Fibroblast of peridontal ligament (primary cell): Measurements from ENCODE around the gene MAP3K3.
A peak's percentile ranks its signal among the peaks of the same experiment; 100 is the strongest.

Experiments used
- DNase-seq: peaks from one replicate; pipeline ENCODE4 v3.0.0-alpha.2; 2010; ENCODE audit errors: extremely low read depth

MAP3K3 gene

DNA sequence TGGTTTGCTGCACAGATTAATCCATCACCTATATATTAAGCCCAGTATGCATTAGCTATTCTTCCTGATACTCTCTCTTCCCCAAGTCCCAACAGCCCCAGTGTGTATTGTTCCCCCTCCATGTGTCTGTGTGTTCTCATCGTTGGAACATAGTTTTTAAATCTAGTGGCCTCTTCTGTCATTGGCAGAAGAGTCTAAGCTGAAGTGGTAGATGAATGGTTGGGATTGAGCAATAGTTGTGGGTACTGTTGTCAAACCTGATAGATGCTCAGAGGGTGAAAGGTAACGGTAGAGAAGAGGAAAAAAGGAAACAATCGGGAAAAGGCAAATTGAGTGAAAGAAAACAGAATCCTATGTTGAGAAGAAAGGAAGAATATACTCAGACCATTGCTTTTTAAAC lies 29.9 kb downstream of the MAP3K3 start:
- DNase-seq, result no peak

DNA sequence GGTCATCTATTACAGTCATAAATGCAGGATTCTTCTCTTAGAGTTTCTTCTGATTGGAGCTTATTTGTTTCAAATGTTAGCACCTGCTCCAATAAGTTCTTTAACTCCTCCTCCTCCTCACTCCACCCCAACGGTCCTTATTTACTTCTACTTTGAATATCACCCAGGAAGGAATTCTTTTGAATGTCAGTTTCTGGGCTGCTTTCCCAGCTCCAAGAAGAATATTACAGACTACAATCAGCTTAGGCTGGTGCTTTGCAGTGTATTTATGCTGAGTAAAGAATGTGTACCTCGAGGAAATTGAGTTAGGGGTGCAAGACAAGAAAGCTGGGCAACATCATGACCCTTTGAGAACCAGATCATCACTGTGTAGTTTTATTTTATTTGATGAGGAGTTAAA lies 30.8 kb downstream of the MAP3K3 start:
- no peak for DNase-seq

DNA sequence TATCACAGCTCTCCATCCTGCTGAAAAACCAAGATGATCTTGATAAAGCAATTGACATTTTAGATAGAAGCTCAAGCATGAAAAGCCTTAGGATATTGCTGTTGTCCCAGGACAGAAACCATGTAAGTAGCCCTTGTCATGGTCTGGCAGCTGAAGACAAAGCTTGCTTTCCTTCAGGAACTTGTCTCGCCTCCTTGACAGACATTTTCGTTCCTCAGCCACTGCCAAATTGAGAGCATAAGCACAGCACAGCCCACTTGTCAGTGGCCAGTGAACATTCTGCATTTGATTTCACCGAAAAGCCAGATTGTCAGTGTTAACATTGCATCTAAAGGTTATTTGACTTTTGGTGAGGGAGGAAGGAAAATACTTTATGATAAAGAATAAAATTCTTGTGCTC lies 35.6 kb downstream of the MAP3K3 start:
- no peak for DNase-seq

DNA sequence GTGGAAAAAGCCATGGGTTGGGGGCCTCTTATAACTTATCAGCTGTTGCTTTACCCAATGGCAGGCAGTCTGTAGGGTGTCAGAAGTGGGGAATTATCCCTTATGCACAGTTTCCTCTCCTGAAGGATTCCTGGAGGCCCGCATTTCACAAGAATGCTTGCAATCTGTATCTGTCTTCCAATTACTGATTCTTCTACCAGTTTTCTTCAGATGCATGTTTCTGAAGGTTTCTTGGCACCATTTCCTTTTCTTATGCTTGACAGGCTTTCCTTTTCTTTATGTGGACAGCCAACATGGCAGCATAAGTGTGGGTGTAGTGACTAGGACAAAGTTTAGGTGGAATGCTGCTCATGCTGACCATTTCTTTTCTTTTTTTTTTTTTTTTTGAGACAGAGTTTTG lies 36.1 kb downstream of the MAP3K3 start:
- DNase-seq, result no peak

DNA sequence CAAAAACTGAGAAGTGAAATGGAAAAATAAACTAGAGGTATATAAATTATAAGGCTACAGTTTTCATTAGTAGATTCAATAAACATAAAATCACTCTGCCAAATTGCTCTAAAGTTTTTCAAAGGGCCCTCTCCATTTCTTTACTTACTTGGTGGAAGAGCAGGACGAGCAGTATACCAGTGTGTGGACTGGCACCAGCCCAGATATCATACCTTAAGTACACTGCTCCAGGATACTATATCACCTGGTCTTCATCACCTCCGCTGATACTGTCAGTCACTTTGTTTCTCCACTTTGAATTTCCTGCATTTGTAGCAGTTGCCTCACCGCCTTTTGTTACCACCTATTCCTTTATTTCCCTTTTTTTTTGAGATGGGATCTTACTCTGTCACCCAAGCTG lies 37.6 kb downstream of the MAP3K3 start:
- DNase-seq, result no peak

DNA sequence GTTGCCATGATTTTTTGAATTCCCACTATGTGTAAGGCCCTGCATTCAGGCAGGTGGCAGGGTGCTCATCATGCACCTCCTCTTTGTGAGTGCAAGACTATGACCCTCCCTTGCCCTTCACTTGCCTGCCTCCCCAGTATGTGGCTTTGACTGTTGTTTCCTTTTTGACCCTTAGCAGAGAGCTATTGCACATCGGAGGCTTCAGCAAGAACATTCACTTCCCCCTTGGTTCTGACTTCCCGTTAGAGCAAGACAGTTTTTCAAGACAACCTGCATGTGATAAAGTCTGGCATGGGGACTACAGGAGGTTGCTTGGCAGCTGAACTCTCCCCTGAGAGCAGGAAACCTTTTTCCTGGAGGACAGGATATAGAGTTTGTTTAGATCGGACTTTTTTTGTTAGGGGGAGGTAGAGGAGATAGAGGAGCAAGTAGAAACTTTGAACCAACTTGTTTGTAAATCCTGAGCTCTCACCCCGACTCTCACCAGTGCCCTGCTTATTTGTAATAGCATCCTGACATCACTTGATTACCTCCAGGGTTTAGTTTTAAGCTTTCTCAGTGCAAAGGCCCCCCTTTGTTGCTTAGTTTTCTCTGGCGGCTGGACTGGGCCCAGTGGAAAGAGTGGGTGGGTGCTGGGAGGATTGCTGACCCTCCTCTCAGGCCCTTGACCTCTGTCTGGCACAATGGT lies 43.5 kb downstream of the MAP3K3 start:
- no peak for DNase-seq

DNA sequence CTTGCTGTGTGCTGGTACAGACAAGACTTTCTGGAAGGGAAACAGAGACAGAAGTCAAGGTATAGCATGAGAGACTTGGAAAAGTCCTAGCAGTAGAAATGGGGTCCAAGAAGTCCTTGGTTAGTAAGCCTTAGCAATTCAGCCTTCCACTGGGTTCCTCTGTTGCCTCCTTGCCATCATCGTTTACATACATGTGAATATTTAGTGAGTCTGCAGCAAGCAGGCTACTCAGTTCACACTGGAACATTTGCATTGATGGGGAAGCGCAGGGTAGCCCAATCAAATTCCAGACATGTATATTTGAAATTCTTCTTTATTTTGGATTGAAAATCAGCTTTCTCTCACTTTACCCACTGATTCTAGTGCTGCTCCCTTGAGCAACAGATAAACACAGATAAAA lies 50.6 kb downstream of the MAP3K3 start:
- no peak for DNase-seq

DNA sequence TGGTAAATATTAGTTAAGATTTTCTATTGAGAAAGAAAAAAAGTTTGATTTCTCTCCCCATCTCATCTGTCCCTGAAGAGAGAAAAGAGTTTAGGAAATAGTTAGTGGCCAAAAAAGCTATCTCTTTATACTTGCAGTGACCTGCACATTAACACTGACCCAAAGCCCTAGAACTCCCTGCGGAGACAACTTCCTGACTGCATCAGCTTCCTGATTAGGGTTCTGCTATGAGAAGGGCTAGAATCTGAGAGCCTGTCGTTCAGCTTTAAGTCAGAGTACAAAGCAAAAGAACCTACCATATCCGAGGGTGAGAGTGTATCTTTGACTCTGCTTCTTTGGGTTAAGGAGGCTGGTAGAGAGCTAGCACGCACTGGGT lies 53.0 kb downstream of the MAP3K3 start:
- DNase-seq, result peak; percentile 17

DNA sequence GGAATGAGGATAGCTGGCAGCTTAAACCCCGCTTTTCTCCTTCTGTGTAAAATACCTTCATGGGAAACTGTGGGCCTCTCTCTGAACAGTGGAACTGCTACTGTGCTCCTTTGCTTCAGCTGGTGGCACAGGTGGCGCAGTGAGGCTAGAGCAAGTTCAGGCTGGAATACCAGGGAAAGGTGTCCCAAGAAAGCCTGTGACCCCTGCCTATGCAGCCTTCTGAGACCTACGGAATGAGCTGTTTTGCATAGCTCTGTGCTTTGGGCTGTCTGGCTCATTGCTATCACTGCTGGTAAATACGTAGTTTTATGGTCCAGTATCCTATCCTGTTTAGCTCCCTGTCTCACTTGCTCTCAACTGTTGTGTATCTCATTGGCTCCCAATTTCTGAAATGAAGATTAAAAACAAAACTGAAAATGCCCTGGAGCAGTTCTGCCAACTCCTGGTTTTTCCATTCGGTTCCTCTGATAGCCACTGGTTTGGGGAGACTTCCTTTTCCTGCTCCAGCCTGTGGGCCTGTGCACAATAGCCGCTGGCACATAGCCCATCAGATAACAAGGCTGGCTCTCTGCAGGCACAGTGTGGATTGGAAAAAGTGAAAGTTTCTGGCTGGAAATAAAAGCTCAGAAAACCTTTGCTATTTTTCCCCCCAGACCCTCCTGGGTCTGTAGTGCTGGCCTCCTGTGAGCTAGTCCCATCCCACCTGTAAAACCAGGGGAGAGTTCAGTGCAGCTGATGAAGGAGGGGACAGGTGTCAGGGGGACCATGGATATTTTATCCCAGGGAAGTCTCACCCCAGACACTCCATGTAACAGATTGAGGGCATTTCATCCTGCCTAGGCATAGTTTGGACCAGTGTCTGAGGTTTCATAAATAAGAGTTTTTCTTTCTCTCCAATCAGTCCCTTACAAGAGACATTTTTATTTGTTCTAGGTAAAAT lies 53.7 kb downstream of the MAP3K3 start:
- peak; percentile 81 for DNase-seq

DNA sequence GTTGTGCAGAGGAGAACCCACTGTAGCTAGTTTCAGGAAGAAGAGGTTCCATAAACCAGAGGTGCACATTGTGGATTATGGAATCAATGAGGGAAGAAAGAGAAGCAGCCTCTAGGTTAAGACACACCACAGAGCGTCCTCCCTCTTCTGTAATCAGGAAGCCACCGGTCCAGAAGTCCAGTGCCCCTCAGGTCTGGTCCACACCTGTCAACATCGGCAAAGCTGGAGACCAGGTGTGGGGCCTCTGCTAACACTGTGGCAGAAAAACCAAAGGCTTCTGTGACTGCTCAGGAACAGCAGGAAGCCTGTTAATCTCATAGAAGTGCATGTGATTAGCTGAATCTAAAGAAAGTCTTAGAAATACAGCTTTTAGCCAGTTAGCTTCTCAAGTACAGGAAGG lies 54.4 kb downstream of the MAP3K3 start:
- DNase-seq, result no peak

DNA sequence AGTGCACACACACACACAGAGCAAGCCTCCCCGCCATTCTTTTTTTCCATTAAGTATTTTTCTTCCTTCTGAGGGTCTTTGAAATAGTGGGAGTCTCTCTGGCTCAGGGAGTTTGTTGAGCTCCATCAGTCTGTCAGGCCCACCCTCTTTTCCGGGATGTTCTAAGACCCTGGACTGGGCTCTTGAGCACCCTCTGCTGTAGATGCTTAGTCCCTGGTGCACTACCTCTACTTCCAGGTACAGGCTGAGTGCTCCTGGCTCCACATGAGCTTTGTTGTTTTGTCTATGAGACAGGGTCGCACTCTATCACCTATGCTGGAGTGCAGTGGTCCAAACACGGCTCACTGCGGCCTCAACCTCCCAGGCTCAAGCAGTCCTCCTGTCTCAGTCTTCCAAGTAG lies 57.0 kb downstream of the MAP3K3 start:
- DNase-seq, result no peak

DNA sequence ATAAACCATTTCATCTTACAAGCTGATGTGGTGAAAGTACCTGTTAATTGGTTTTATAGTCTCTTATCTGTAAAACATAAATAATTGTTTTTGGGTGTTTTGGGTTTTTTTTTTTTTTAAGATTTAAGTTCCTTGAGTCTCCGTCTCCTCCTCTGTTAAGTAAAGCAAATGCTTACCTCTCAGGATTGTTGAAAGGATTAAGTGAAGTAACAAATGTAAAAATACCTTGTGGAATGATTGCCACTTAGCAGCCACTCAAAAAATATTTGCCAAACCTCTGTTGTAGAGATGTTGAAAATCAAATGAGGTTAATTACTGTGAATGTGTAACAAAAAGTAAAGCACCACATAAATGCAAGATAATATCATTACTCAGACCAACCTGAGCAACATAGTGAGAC lies 58.5 kb downstream of the MAP3K3 start:
- no peak for DNase-seq

DNA sequence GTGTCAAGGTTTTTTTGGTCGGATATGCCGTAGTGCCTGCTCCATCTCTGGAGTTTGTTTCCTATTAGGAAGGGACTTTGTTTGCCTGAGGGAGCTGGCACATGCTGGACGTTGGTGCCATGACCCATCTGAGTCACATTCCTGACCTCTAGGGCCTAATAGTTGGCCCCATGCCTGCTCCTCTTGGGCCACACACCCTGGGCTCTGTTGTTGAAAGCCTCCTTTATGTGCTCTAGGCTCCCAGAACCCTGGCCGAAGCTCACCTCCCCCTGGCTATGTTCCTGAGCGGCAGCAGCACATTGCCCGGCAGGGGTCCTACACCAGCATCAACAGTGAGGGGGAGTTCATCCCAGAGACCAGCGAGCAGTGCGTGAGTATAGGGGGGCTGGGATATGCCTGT lies 59.3 kb downstream of the MAP3K3 start:
- no peak for DNase-seq

DNA sequence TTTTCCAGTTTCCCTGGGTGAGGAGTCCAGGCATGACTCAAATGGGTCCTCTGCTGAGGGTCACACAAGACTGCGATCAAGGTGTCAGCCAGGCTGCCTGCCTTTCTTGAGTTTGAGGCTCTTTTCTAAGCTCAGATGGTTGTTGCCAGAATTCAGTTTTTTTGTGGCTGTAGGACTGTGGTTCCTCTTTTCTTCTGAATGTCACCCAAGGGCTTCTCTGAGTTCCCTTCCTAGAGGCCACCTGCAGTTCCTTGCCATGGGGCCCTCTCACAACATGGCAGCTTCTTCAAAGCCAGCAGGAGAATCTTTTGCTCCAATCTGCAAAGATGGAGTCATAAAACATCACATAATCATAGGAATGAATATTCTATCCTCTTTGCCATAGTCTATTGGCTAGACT lies 60.2 kb downstream of the MAP3K3 start:
- DNase-seq, result no peak

DNA sequence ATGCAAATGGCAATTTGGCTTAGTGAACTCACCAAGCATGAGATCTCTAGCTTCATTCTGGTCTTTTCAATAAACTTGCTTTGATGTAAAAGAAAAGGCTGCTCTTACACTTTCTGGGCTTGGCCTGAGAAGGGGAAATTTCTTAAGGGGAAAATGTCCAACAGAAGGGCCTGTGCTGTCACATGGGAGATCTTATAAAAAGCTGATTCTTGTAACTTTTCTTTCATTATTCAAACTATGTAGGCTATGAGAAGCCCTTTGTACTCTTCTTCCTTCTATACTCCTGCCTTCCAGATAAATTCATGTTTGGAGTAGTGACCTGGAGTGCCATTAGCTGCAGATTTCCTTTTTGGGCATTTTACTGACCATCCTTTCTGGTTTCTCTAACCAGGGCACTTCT lies 60.8 kb downstream of the MAP3K3 start:
- no peak for DNase-seq

DNA sequence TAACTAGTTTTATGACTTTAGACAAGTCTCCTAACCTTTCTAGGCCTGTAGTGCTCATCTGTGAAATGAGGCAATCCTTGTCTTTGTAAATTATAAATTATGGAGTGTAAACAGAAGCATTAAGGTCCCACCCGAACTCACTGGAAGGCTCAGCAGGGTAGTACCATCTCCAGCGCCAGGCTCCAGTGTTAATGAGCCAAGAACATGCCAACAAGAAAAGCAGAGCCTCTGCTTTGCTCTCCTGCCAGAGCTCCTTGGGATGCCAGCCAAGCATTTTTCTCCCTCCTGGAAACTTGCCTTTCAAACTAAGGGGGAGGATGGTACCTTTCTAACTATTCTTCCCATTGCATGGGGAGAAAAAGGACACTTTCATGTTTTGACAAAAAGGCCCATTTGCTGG lies 62.8 kb downstream of the MAP3K3 start:
- no peak for DNase-seq

DNA sequence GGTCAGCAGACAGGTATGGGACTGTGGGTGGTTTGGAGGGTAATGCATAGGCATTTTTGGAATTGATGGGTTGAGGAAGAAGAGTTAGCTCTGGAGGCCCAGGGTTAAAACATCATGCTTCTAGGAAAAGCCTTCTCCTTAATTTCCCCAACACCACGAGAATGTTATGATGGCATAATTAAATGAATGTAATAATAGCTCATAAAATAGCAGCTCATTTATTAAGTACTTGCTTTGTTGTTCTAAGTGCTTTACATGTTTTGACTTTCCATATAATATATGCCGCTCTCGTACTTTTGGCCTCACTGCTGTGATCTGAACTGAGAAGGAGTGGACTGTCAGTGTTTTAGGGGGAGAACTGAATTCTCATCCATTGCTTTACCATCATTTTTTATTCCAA lies 63.4 kb downstream of the MAP3K3 start:
- DNase-seq, result no peak

DNA sequence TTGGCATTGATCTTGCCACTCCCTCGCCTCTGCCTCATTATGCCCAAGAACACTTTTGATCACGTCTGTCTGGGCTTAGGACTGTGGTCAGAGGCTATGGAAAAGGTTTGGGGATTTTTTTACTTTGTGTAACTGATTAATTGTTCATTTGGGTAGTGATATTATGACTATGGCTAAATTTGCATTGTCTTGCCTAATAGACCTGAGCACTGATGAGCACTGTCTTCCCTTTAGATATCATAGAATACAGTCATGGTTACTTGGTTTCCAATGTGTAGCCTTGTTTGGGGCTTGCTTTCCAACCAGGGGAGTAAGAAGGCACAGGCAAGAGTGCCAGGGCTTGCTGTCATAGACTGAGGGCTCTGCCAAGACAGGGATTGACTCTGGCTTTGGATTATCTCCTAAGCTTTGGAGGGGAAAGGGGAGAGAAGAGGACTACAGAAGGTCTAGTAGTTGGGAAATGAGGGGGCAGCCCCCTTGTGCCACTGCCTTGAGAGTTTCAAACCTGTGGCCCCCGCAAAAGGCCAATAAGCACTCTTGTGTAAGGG lies 64.0 kb downstream of the MAP3K3 start:
- DNase-seq, result no peak

DNA sequence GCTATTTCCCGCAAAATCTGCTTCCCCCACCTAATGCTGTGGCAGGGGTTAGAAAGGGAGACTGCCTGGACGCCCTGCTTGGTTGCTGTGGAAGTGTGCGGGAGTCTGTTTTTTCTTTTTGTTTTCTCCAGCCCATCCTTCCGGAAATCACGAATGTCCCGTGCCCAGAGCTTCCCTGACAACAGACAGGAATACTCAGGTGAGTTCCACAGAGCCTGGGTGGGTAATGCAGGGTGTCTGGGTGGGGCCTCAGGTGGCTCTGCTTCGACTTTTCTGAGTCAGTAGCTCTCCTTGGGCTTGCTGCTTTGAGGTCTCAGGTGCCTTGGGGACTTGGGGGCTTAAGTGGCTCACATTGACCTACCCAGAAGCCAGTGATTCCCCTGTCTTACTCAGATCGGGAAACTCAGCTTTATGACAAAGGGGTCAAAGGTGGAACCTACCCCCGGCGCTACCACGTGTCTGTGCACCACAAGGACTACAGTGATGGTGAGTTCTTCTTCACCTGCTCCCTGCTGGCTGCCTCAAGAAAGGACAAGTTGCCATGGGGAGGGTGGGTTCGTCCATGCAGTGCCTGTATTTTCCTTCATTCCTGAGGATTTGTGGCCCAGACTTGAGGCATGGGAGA lies 66.3 kb downstream of the MAP3K3 start:
- no peak for DNase-seq

DNA sequence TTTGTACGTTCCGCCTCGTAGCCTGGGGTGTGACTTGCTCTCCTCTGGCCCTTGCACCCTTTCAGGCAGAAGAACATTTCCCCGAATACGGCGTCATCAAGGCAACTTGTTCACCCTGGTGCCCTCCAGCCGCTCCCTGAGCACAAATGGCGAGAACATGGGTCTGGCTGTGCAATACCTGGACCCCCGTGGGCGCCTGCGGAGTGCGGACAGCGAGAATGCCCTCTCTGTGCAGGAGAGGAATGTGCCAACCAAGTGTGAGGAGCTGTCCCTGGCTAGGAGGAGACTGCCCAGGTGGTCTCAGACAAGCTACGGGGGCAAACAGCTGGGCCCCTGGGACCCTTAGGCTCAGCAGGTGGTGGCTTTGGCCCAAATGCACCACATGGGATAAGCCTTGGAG lies 67.3 kb downstream of the MAP3K3 start:
- no peak for DNase-seq

DNA sequence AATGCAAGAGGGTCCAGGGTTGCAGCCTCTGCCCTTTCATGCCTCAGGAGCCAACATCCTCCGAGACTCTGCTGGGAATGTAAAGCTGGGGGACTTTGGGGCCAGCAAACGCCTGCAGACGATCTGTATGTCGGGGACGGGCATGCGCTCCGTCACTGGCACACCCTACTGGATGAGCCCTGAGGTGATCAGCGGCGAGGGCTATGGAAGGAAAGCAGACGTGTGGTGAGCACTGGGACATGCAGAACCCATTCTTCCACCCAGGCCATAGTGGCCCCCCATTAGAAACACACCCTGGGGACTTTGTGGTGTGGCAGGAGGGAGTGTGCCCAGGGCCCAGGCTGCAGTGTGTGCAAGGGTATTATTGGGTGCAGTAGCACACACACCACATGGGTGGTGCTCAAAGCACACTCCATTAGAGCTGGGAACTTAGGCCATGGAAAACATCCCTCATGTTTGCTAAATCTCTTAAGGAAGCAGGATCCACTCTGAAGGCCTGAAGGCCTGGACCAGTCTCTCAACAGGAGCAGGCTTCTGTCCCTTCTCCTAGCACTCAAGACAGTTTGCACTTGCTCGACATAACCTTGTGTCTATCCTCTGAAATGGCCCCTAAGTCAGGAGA lies 70.1 kb downstream of the MAP3K3 start:
- no peak for DNase-seq

DNA sequence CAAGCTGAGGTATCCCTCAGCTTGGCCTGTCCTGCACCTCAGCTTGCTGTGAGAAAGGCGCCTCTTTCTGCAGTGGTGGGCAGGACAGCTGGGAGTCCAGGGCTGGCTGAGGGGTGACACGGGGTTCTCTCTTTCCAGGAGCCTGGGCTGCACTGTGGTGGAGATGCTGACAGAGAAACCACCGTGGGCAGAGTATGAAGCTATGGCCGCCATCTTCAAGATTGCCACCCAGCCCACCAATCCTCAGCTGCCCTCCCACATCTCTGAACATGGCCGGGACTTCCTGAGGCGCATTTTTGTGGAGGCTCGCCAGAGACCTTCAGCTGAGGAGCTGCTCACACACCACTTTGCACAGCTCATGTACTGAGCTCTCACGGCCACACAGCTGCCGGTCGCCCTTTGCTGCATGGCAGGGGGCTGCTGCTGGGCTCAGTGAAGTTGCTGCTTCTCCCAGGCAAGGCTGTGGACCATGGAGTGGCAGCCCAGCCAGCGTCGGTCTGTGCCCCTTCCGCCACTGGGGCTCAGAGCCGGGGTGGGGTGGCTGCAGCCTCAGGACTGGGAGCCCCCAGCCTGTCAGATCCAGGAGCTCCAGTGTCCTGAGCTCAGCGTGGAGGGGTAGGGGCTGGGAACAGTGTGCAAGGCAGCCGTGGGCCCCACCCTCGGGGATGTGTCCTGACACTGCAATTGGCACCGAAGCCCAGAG lies 71.3 kb downstream of the MAP3K3 start:
- DNase-seq, result no peak
